OCI-LY1 (cell line): ENCODE measurements around the gene COL23A1.
A peak's percentile ranks its signal among the peaks of the same experiment; 100 is the strongest.

Experiments used
- H2AFZ ChIP-seq: fragments of 200-600 bp; sonication (generic), shearing (Covaris generic); 2 replicates; pipeline ENCODE4 v1.6.0; 2014; ENCODE audit warnings: antibody characterized with exemption, mild to moderate bottlenecking, low read length
- H3F3A ChIP-seq: fragments of 200-600 bp; sonication (generic), shearing (Covaris generic); 2 replicates; pipeline ENCODE4 v1.6.0; 2014; ENCODE audit warnings: mild to moderate bottlenecking, antibody characterized with exemption, low read length, moderate library complexity; ENCODE audit not compliant: insufficient read depth
- H3K27ac ChIP-seq: fragments of 200-600 bp; sonication (generic); 2 replicates; pipeline ENCODE4 v1.5.1; 2014; ENCODE audit warnings: low read length, mixed run types, mild to moderate bottlenecking, low read depth; ENCODE audit not compliant: poor library complexity, severe bottlenecking
- H3K27me3 ChIP-seq: fragments of 200-600 bp; sonication (generic); 2 replicates; pipeline ENCODE4 v1.6.0; 2014; ENCODE audit warnings: antibody characterized with exemption, mild to moderate bottlenecking, low read length, moderate library complexity; ENCODE audit not compliant: insufficient read depth
- H3K36me3 ChIP-seq: fragments of 200-600 bp; sonication (generic); 2 replicates; pipeline ENCODE4 v1.6.1; 2014; ENCODE audit warnings: mild to moderate bottlenecking, antibody characterized with exemption, low read length, moderate library complexity, mixed read lengths; ENCODE audit not compliant: insufficient read depth
- H3K4me1 ChIP-seq: fragments of 200-600 bp; sonication (generic); 2 replicates; pipeline ENCODE4 v1.5.1; 2014; ENCODE audit warnings: mild to moderate bottlenecking, low read length, moderate library complexity; ENCODE audit not compliant: insufficient read depth, severe bottlenecking
- H3K4me2 ChIP-seq: fragments of 200-600 bp; sonication (generic), shearing (Covaris generic); 2 replicates; pipeline ENCODE4 v1.6.1; 2014; ENCODE audit warnings: low read length
- H3K4me3 ChIP-seq: fragments of 200-600 bp; sonication (generic); 2 replicates; pipeline ENCODE4 v1.5.1; 2014; ENCODE audit warnings: low read length, low read depth, mild to moderate bottlenecking, mixed read lengths; ENCODE audit not compliant: poor library complexity, severe bottlenecking
- H3K79me2 ChIP-seq: fragments of 200-600 bp; shearing (Covaris generic); 2 replicates; pipeline ENCODE4 v1.6.1; 2016; ENCODE audit warnings: mixed run types, low read length, mixed read lengths; ENCODE audit not compliant: insufficient read depth
- H3K9ac ChIP-seq: fragments of 200-600 bp; sonication (generic), shearing (Covaris generic); 2 replicates; pipeline ENCODE4 v1.6.1; 2014; ENCODE audit warnings: mild to moderate bottlenecking, low read length, mixed read lengths
- H3K9me2 ChIP-seq: fragments of 200-600 bp; sonication (generic), shearing (Covaris generic); 2 replicates; pipeline ENCODE4 v1.6.1; 2014; ENCODE audit warnings: low read depth, mild to moderate bottlenecking, low read length, mixed read lengths
- H3K9me3 ChIP-seq: fragments of 200-600 bp; shearing (Covaris generic); 2 replicates; pipeline ENCODE4 v1.6.1; 2014; ENCODE audit warnings: low read length, mixed read lengths
- H4K20me1 ChIP-seq: fragments of 200-600 bp; sonication (generic), shearing (Covaris generic); 2 replicates; pipeline ENCODE4 v1.6.0; 2016; ENCODE audit warnings: mild to moderate bottlenecking, low read length; ENCODE audit not compliant: insufficient read depth
- EZH2 ChIP-seq: fragments of 200-600 bp; sonication (generic), shearing (Covaris generic); IDR thresholded peaks from 2 replicates; pipeline ENCODE4 v1.8.0; 2017; ENCODE audit warnings: borderline replicate concordance, mixed run types, mild to moderate bottlenecking, antibody characterized with exemption, low read length, moderate library complexity, mixed read lengths
- TF ChIP-seq, protein P1 (sequence below): fragments of 200-600 bp; sonication (generic), shearing (Covaris generic); IDR thresholded peaks from 2 replicates; pipeline ENCODE4 v1.5.1; 2017; ENCODE audit warnings: mild to moderate bottlenecking, antibody characterized with exemption, low read length, moderate library complexity, mixed read lengths

Gene COL23A1

GRCh38 chr5:178462076-178462475 is 128.1 kb downstream of the COL23A1 start:
- Histone ChIP-seq H3K4me2 (no peak overlapping the region), H3K79me2 (no peaks in the 10 kb centered on the region), H3F3A (no peaks in the 10 kb centered on the region), H4K20me1 (no peaks in the 10 kb centered on the region), H3K9ac (no peak overlapping the region), H3K4me3 (no peak overlapping the region), H3K27ac (no peak overlapping the region), H3K9me2 (no peaks in the 10 kb centered on the region), H3K36me3 (no peaks in the 10 kb centered on the region), H3K9me3 (no peaks in the 10 kb centered on the region), H3K27me3 (no peaks in the 10 kb centered on the region; the same call in 1 of the 2 replicates), H2AFZ (no peak overlapping the region), H3K4me1 (no peaks in the 10 kb centered on the region)
- no peak for TF ChIP-seq EZH2
- TF ChIP-seq, protein P1, sequence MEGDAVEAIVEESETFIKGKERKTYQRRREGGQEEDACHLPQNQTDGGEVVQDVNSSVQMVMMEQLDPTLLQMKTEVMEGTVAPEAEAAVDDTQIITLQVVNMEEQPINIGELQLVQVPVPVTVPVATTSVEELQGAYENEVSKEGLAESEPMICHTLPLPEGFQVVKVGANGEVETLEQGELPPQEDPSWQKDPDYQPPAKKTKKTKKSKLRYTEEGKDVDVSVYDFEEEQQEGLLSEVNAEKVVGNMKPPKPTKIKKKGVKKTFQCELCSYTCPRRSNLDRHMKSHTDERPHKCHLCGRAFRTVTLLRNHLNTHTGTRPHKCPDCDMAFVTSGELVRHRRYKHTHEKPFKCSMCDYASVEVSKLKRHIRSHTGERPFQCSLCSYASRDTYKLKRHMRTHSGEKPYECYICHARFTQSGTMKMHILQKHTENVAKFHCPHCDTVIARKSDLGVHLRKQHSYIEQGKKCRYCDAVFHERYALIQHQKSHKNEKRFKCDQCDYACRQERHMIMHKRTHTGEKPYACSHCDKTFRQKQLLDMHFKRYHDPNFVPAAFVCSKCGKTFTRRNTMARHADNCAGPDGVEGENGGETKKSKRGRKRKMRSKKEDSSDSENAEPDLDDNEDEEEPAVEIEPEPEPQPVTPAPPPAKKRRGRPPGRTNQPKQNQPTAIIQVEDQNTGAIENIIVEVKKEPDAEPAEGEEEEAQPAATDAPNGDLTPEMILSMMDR = no peak

GRCh38 chr5:178461004-178461730 is 129.0 kb downstream of the COL23A1 start:
- H4K20me1 ChIP-seq = no peaks in the 10 kb centered on the region
- H3K4me1 ChIP-seq = no peaks in the 10 kb centered on the region
- H3K9ac ChIP-seq = no peak overlapping the region
- no peak overlapping the region for H3K4me3 ChIP-seq
- no peaks in the 10 kb centered on the region for H3K36me3 ChIP-seq
- no peaks in the 10 kb centered on the region for H3K79me2 ChIP-seq
- no peak overlapping the region for H3K27ac ChIP-seq
- TF ChIP-seq, protein P1 = peak; percentile 75
- no peak for TF ChIP-seq EZH2
- H3K27me3 ChIP-seq = no peaks in the 10 kb centered on the region; the same call in 1 of the 2 replicates
- H3K9me3 ChIP-seq = no peaks in the 10 kb centered on the region
- no peak overlapping the region for H2AFZ ChIP-seq
- no peaks in the 10 kb centered on the region for H3F3A ChIP-seq
- no peak overlapping the region for H3K4me2 ChIP-seq
- H3K9me2 ChIP-seq = no peaks in the 10 kb centered on the region

GRCh38 chr5:178460598-178460997 is 129.6 kb downstream of the COL23A1 start:
- no peak overlapping the region for H3K27ac ChIP-seq
- no peaks in the 10 kb centered on the region for H3K36me3 ChIP-seq
- no peaks in the 10 kb centered on the region for H4K20me1 ChIP-seq
- TF ChIP-seq, protein P1 = no peak
- no peak for TF ChIP-seq EZH2
- no peaks in the 10 kb centered on the region; the same call in 1 of the 2 replicates for H3K27me3 ChIP-seq
- H3F3A ChIP-seq = no peaks in the 10 kb centered on the region
- H3K79me2 ChIP-seq = no peaks in the 10 kb centered on the region
- no peaks in the 10 kb centered on the region for H3K9me3 ChIP-seq
- H3K4me3 ChIP-seq = no peak overlapping the region
- no peak overlapping the region for H3K9ac ChIP-seq
- H3K4me1 ChIP-seq = no peaks in the 10 kb centered on the region
- H2AFZ ChIP-seq = no peak overlapping the region
- no peaks in the 10 kb centered on the region for H3K9me2 ChIP-seq
- no peak overlapping the region for H3K4me2 ChIP-seq
